HT1080 (cell line): Measurements from ENCODE around the gene ST3GAL5. TPM values are rescaled to one million over a fixed set of nuclear protein-coding genes. Genes with fewer than 3 reads are reported as not detected.
"Not testable (repeated sequence)": the region's sequence is repeated elsewhere in the genome, so short reads cannot be mapped to it uniquely, and the experiment has no call there.

ENCODE experiments used
- DNase-seq: peaks from one replicate; pipeline ENCODE4 v3.0.0-alpha.2; 2015; ENCODE audit warnings: low read depth
- total RNA-seq: library from RNA; depleted of rRNA; stranded (reverse); fragments of >200 nt; shearing (Covaris generic); gene quantifications from 2 replicates; pipeline ENCODE4 v1.2.3, GENCODE V29; 2014

ST3GAL5 gene
- total RNA-seq, 1 experiment from 2014 or later = 1.2 TPM

DNA sequence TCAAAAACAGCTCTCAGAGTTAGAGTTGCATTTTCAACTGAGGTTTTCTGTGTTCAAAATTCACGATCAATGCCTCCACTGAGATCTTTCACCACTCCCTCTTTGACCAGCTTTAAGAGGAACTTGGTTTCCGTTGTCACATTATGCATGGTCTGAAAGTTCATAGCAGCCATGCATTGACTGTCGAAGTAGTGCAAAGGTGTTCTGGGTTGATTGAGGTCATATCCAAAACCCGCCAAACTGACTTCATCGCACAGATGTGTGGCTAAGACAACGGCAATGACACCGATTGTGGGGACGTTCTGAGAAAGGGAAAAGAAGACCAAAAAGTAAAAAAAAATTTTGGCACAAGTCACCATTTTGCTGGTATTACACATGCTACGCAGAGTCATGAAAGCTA, 48.7 kb downstream of the ST3GAL5 start:
- no peak for DNase-seq

DNA sequence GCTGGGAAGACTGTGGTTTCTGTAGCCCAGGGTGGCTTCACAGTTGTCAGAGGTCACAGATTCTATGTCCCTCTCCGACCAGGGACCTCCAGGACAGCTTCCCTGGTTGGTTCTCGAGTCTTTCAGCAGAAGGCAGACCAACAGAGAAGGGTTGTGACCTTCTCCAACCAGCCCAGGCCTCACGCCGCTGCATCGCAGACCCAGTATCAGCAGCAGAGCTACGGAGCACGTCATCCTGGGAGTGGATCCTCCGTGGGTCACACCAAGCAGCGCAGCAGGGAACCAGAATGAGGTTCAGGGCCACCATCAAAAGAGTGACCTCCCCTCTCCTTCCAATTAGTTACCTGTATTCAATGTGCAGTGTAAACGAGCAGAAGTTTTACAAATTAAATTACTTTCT, 49.3 kb downstream of the ST3GAL5 start:
- DNase-seq = no peak

DNA sequence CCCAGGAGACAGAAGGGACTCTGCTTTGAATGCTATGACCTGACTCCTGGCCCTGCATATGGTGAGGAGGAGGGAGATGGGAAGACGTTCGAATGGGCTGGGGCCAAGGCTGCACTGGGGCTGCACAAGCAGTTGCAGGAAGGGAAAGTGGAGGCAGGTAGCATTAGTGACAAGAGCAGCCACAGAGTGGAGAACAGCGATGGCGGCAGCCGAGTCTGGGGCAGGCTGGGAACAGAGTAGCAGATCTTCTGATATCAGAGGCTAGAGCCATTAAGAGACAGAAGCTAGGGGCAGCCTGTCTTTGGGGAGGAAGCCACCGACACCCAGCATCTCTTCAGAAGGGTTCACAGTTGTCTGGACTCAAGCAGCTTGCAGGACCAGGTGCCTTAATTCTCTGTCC, 50.1 kb downstream of the ST3GAL5 start:
- no peak for DNase-seq

DNA sequence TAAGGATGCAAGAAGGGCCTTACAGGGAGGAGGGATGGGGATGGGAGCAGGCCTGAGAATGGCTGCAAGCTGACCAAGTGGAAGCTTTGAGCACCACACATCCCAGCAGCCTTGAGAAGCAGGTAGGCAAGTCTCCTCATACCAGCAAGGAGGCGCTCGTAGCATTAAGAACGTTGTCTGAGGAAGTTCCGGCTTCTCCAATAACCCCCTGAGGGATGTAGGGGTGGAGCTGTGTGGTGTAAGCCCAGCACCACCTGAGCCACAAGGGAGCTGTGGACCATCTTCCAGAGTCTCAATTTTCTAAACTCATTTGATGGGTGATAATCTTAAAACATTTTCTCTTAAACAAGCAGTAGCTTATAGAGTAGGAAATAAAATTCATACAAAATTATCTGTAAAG, 50.6 kb downstream of the ST3GAL5 start:
- DNase-seq = peak; percentile 40

DNA sequence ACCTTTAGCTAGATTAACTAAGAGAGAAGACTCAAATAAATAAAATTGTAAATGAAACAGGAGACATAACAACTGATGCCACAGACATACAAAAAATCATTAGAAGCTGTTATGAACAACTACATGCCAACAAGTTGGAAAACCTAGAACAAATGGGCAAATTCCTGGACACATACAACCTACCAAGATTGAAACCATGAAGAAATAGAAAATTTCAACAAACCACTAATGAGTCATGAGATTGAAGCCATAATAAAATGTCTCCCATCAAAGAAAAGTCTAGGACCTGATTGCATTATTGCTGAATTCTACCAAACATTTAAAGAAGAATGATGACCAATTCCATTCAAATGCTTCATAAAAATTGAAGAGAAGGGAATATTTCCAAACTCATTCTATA, 54.3 kb downstream of the ST3GAL5 start:
- no peak for DNase-seq

DNA sequence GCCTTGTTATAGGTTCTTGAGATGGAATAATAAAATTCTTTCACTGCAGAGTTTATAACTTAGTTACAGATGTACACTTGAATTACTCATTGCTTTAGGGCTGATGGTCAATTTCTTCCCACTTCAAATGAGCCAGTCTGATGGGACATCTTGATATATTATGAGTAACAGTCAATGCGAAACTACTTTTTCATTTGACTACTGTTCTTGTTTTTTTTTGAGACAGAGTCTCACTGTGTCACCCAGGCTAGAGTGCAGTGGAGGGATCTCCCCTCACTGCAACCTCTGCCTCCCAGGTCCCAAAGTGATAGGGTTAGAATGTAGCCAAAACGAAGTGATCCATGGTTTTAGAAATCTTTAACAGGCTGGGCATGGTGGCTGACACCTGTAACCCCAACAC, 57.1 kb downstream of the ST3GAL5 start:
- no peak for DNase-seq

DNA sequence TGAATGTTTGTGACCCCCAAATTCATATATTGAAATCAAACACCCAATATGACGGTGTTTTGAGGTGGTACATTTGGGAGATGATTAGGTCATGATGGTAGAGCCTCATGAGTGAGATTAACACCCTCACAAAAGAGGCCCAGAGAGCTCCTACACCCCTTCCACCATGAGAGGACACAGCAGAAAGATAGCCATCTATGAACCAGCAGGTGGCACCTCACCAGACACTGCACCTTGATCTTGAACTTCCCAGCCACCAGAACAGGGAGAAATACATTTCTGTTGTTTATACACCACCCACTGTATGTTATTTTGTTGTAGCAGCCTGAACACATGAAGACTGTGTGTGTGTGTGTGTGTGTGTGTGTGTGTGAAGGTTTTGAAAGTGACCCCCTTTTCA, 58.1 kb downstream of the ST3GAL5 start:
- no peak for DNase-seq

DNA sequence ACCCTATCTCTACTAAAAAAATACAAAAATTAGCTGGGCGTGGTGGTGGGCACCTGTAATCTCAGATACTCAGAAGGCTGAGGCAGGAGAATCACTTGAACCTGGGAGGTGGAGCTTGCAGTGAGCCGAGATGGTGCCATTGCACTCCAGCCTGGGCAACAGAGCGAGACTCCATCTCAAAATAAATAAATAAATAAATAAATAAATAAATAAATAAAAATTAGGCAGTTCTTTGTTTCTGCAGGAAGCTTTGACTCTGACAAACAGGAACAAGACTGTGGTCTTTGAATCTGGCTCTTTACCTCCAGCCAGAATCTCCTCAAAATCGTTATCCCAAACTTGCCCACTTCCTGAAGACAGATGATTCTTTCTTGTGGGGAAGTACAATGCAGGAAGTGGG, 59.4 kb downstream of the ST3GAL5 start:
- not testable (repeated sequence) for DNase-seq

DNA sequence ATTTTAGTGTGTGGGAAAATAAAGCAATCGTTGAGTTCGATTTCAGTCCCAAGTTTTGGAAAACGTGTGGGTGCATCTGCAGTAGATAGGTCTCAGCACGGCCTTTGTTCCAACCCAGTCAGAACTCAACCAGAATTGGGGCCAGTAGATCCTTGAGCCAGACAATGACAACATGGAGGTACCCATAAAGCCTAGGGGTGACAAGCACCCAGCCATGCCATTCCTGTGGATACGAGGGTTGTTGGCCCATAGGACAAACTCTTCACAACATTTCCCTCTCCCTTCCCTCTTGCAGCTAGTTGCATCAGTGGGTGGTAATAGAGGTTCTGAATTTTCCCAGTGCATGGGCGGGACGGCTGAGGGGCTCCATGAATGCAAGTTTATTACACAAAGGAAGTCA, 60.1 kb downstream of the ST3GAL5 start:
- no peak for DNase-seq

DNA sequence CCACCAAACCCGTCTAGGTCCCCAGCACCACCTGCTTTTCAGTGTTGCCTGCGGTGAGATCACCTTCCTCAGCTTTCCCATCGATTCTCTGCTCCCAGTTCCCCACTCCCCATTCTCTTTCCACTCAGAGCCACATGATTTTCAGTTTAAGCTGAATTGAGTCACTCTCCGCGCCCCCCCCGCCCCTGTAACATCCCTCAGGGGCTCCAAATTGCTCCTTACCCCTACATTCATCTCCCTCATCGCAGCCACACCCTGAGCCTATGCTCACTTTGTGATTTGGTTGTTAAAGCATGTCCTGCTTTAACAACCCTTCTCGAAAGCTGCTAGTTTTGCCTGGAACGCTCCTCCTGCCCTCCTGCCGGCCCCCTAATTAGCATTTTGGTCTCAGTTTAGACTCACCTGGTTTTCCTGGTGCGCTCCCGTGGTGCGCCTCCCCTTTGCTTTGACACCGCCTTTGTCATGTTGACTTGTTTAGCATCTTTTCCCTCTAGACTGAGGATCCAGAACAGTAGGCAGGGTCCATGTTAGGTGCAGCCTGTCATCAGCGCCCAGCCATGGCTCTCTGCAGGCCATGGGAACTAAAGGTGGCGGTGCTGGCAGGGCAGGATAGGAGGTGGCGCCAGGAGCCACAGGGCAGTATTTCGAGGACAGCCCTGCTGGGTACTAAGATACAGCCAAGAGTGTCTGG, 60.8 kb downstream of the ST3GAL5 start:
- DNase-seq = no peak

DNA sequence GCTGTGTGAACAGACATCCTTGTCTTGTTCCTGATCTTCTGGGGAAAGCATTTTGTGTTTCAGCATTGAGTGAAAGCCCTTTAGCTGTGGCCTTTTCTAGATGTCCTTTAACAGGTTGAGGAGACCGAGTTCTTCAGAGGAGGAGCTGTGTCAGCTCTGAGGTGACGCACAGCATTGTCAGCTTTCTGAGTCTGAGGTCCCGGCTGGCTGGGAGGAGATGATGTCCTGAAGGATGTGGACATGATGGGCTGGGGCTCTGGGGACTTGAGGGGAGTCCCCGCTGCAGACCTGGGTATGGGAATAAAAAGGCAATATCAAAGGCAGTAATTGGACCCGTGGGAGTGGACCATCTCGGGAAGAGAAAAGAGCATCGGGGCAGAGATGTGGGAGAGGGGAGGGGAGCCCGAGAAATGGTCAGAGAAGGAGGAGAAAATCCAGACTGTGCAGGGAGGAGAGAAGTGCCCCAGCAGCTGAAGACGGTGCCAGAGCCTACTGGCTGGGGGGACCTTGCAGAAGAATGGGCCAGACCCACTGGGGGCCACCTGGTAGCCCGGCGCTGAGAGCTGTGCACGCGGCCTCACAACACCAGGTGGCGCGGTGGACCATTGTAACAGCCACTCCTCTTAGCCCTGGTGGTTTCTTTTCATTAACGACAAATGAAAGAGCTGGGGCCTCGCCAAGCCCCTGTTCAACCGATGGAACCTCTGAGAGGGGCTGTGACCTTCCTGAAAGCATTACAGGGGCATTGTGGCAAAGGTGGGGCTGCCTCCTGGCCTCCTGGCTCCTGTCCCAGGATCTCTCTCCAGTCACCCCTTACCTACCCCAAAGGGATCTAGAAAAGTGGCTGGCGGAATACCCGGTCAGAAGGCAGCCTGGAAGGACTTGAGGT, 61.6 kb downstream of the ST3GAL5 start:
- peak; percentile 62 for DNase-seq

DNA sequence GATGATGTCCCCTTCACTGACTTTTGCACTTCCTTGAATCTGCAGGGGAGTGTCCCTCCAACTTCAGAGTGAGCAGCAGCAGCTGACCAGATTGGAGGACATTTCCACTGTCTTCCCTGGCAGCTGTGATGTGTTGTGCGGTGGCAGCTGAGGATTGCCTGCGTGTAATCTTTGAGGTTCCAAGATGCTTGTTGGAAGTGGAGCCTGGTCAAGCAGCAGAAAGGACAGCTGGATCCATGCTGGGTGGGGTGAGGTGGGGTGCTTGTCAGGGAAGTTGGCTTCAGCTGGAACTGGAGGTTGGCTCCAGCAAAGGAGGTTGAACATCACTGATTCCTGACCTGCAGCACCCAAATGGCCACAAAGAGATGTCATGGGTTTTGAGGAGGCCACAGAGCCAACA, 64.8 kb downstream of the ST3GAL5 start:
- DNase-seq = no peak

DNA sequence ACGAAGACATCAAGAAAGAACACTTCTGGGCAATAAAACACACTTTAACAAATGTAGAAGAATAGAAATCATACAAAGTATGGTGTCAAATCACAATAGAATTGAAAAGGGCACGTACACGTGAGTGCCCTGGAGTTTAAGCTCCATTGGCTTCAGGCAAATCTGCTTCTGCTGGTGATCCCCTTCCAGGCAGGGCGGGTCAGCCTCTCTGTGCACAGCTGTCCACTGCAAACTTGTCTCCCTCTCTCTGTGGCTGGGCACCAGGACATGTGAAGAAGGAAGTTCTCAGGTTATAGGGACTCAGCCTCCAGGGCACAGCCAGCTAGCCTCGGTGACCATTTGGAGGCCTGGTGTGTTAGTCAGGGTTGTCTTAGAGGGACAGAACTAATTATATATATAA, 66.0 kb downstream of the ST3GAL5 start:
- no peak for DNase-seq

DNA sequence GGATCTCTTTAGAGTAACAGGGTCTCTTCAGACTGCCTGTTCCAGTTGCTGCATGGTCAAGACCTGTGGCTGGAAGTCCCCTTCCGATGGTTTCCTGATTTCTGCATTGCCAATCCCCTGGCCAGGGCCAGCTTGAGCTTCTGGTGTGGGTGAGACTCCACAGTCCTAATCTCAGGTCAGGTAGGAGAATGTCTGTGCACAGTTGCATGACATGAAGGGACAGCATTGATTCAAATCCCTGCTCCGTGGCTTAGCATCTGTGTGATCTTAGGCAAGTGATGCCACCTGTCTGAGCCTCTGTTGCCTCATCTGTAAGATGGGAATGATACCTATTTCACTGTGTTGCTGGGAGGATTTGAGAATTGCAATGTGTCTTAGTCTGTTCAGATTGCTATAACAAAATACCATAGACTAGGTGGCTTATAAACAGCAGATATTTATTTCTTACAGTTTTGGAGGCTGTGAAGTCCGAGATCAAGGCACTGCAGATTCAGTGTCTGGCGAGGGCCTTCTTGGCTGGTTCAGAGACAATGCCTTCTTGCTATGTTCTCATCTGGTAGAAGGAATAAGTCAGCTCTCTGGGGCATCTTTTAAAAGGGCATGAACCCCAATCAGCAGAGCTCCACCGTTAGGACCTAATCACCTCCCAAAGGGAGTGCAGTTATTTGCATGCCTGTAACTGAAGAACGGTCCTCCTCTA, 68.8 kb downstream of the ST3GAL5 start:
- DNase-seq = no peak

DNA sequence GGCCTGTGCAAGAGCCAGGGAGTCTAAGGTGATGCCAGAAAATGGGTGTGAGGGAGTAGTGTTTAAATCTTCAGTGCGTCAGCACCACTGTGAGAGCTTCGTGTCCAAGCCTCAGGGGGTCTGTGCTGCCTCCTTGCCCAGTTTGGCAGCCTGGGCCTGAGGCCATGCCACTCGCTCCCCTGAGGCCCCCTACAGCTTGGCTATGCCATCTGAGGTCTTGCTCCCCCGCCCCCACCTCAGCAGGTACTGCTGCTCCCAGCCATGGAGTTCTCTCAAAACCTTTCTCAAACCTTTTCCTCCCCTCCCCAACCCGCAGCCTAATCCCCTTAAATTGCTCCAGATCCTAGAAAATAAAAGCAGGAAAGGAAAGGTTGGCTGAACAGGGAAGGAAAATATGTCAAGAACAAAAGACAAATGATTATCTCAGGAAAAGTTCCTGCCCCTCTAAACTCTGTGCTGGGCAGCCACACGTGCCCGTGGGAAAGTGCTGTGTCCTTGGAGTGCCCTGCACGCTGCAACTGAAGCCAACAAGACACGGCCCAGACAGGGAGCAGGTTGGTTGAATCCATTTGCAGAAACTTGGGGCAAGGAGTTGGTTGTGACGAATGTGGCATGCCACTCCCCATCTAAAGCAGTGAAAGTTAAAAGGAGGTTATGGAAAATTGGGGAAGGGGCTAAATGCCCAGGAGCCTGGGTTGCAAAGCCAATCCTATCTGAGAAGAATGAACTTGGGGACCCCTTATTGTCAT, 73.8 kb downstream of the ST3GAL5 start:
- DNase-seq = no peak

DNA sequence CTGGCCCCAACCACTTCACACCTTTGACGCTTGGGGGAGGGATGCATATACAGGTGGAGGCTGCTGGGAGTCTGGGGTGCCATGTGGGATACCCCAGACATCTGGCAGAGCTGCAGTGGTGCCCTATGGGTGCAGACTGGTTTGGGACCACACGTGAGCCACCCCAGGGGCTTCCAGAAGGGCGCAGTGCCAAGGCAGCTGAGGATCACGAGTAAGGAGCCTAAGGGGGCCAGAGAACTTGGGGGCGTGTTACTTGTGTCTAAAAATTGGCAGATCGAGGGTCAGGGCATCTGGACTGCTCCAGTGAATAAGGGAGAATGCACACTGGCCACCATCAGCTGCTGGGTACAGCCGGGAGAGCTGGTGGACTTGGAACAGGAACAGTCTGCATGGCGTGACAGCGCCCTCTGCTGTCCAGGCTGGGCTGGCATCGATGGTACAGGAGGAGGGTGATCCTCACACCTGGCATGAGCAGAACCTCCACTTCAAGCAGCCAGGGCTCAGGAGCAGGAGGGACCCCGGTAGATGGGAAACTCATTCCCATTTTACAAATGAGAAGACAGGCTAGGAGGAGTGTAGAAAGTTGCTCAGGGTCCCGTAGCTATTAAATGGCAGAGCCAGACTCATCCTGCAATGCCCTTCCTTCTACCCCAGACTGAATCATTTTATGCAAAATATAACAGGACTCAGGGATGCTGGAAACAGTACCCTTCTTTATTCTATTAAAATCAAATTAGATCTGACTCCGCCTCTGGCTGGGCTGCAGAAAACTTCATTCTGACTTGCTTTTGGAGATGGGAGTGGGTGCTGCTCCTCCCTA, 74.6 kb downstream of the ST3GAL5 start:
- DNase-seq = peak; percentile 78

DNA sequence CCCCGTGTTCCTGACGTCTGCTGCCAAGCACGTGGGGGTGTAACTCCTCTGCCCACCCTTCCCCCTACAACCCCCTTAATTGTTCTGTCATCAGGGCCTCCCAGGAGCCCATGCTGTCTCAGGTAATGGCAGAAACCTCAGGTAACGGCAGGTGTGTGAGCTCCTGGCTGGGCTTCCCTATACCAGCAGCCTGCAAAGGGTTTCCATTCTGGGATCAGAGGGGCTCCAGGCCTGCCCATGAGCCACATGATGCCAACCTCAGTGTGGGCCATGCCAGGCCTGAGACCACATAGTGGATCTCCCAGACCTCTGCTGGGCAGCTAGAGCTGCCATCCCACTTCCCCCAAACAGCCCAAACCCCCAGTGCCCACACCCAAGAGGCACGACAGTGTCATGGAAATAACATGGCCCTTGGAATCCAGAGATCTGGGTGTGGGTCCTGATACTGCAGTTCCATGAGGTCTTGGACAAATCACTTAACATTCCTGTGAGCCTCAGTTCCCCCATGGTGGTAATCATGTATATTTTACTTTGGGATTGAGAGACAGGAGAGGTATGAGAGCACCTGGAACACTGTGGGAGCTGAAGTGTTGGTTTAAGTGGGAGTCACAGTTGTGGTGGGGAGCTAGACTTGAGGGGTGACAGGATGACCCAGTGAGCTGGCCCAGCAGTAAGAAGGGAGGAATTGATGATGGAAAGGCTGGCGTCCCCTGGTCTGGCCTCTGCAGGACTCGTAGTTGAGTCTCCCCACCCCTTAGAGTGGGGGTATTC, 75.4 kb downstream of the ST3GAL5 start:
- DNase-seq = no peak

DNA sequence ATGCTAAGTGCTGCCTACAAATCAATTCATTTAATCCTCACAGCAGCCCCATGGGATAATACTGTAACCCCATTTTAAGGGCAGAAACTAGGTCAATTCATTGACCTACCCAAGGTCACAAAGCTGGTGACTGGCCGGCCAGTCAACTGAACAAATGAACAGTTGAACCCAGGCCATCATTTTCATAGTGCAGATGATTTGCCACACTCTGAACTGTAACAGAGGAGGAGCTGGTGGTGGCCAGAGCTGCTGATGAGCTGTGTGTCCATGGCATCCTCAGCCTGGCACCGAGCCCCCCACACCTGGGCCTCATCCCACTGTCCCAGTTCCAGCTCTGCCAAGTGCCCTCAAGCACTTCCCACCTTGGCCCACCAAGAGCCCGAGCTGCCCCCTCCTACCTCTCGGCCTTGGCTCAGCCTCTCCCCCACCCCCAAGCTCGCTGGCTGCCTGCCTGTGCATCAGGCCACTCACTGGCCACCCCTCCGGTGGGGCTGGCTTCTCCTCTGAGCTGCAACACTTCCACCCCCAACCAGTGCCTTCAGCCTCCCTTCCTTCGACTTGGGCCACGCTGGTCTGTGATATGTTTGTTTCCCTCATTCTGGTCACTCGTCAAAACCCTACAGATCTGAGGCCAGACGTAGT, 76.6 kb downstream of the ST3GAL5 start:
- DNase-seq = no peak
